ENCODE data around the gene ENPP1. TPM values are rescaled to one million over a fixed set of nuclear protein-coding genes. Genes with fewer than 3 reads are reported as not detected.

ENPP1 gene
- total and polyA plus RNA-seq, 2 of the 4 experiments (the other 2 are of a cell fraction) = 10.9 to 38.9 TPM

GRCh38 chr6:131792091-131792496, 15.7 kb upstream of the ENPP1 start:
- ATAC-seq (ENCODE audit: low read depth) (no peak), DNase-seq (peak; percentile 49)
- TF ChIP-seq FOS (IDR thresholded peaks at IDR 0.05; ENCODE audit: low read depth, low read length) = no peak
- no peak for TF ChIP-seq RFX5 (IDR thresholded peaks at IDR 0.05; ENCODE audit: low read depth, low read length)
- no peak for TF ChIP-seq NFE2L2 (IDR thresholded peaks at IDR 0.05; ENCODE audit: low read depth, low read length)
- no peak for TF ChIP-seq RCOR1 (IDR thresholded peaks at IDR 0.05; ENCODE audit: insufficient replicate concordance, low read length)
- no peak for TF ChIP-seq CHD1 (IDR thresholded peaks at IDR 0.05; ENCODE audit: low read depth, low read length)
- TF ChIP-seq SMC3 (IDR thresholded peaks at IDR 0.05; ENCODE audit: low read depth, low read length) = peak; percentile 8; the same call in 1 of the 2 replicates
- no peak for TF ChIP-seq MAZ (IDR thresholded peaks at IDR 0.05; ENCODE audit: borderline replicate concordance, low read depth, low read length)
- no peak for TF ChIP-seq CTCF (conservative IDR thresholded peaks at IDR 0.05; ENCODE audit: low read depth, low read length)
- no peak overlapping the region for H3K4ac ChIP-seq (ENCODE audit: low read depth, low read length)
- no peak overlapping the region for H3K9ac ChIP-seq (ENCODE audit: low read depth, low read length)
- in situ Hi-C loops (cut with MboI; ENCODE audit: low sequenced_read_pairs) (no loop called here), dilution Hi-C loops (cut with HindIII; ENCODE audit: low sequenced_read_pairs, unreplicated experiment) (no loop called here), intact Hi-C loops (cut with micrococcal nuclease) (no loop called here)
- no peak overlapping the region for H2BK5ac ChIP-seq (ENCODE audit: low read depth, low read length, poor library complexity, severe bottlenecking)
- no peak overlapping the region for H3K56ac ChIP-seq (ENCODE audit: extremely low read depth, insufficient read depth, low read length)
- H3K9me3 ChIP-seq (ENCODE audit: control insufficient read depth, insufficient read depth, low read length) = no peaks in the 10 kb centered on the region
- no peak overlapping the region for H2BK120ac ChIP-seq (ENCODE audit: low read depth, low read length)
- H2BK20ac ChIP-seq (ENCODE audit: low read depth, low read length) = no peak overlapping the region
- no peaks in the 10 kb centered on the region for H4K20me1 ChIP-seq (ENCODE audit: insufficient read depth, low read length)
- no peak overlapping the region for H3K23ac ChIP-seq (ENCODE audit: low read depth, low read length)
- POLR2A ChIA-PET (ENCODE audit: unreplicated experiment) = no interaction called here
- WGBS, 2 experiments (ENCODE audit: extremely low coverage in 2 of 2, insufficient read length in 1 of 2) = 100% methylated on average over 1 of the region's 6 CpGs; no CpG with 5 or more reads in 1 of the 2 experiments
- H2AK5ac ChIP-seq (ENCODE audit: low read depth, low read length) = no peak overlapping the region
- no peak overlapping the region for H3K27ac ChIP-seq (ENCODE audit: insufficient read depth, low read length)
- no peaks in the 10 kb centered on the region for H3K36me3 ChIP-seq (ENCODE audit: control insufficient read depth, insufficient read depth, low read length)
- no peak overlapping the region for H3K14ac ChIP-seq (replicated peaks; ENCODE audit: low read depth, low read length)
- no peaks in the 10 kb centered on the region for H3K9me1 ChIP-seq (ENCODE audit: insufficient read depth, low read length)
- no peak overlapping the region for H2BK15ac ChIP-seq (ENCODE audit: low read depth, low read length)
- no peak overlapping the region for H4K91ac ChIP-seq (ENCODE audit: insufficient read depth, low read depth, low read length)
- H3K18ac ChIP-seq (ENCODE audit: low read depth, low read length) = no peak overlapping the region
- no peak overlapping the region for H2AFZ ChIP-seq (replicated peaks; ENCODE audit: low read length, poor library complexity)
- H4K5ac ChIP-seq (ENCODE audit: low read depth, low read length) = no peak overlapping the region
- H2AK9ac ChIP-seq (replicated peaks; ENCODE audit: low read depth, low read length, poor library complexity) = no peak overlapping the region
- no peaks in the 10 kb centered on the region for H3K79me1 ChIP-seq (ENCODE audit: low read depth in 1 of 2, low read length in 2 of 2)
- H3K27me3 ChIP-seq (ENCODE audit: control insufficient read depth, insufficient read depth, low read length) = no peaks in the 10 kb centered on the region
- H3K4me2 ChIP-seq (ENCODE audit: low read depth, low read length) = no peak overlapping the region
- no peak overlapping the region for H3K4me3 ChIP-seq (ENCODE audit: insufficient read depth, low read depth, low read length)
- BruUV-seq (replicated peaks) = no TSS peak
- CTCF ChIA-PET = interaction anchor here (0.7 kb wide), 1 partner anchor 29 kb away, joined by 3 read pairs; no protein-coding TSS in a partner anchor
- H3K4me1 ChIP-seq (ENCODE audit: control insufficient read depth, insufficient read depth, low read length) = no peaks in the 10 kb centered on the region
- no peak overlapping the region for H4K8ac ChIP-seq (ENCODE audit: low read depth in 2 of 2, low read length in 2 of 2)

All from IMR-90 (cell line).